K562 (cell line): ENCODE measurements around the gene LBHD1. TPM values are rescaled to one million over a fixed set of nuclear protein-coding genes. Genes with fewer than 3 reads are reported as not detected.

ENCODE experiments used
- ATAC-seq: fragments of 200-7000 bp; cut with Tn5 transposase; 3 replicates; pipeline ENCODE4 v1.9.1; 2020; ENCODE audit warnings: moderate library complexity
- BruUV-seq: library from RNA; stranded (reverse); fragments of 400-500 nt; replicated peaks from 2 replicates; lab custom pipeline; 2021; lab: Mats Ljungman, UMichigan
- CTCF ChIA-PET: fragments of 300-600 bp; formaldehyde crosslinking; extraction: SDS; loops from one replicate; lab custom pipeline; 2021; ENCODE audit warnings: low intra/inter-chr PET ratio; lab: Yijun Ruan, JAX
- POLR2A ChIA-PET: fragments of 300-600, 350-650 bp; sonication (Branson Sonifier 250); formaldehyde crosslinking; extraction: SDS; loops from one replicate; lab custom pipeline; 2021; ENCODE audit warnings: antibody characterized with exemption, inconsistent platforms; lab: Yijun Ruan, JAX
- DNase-seq, 4 experiments: peaks; one replicate each; pipeline versions ENCODE4 v3.0.0 to v3.0.0-alpha.2; 2011 to 2018; ENCODE audit warnings: low spot score in 3 of 4, mixed read lengths in 3 of 4; ENCODE audit errors: extremely low read depth in 1 of 4
- FAIRE-seq: peaks from 2 replicates; lab custom pipeline; 2011; peaks lifted over from hg19 to GRCh38; lab: Jason Lieb, UNC
- H2AFZ ChIP-seq: 2 replicates; pipeline ENCODE4 v1.6.0; 2011; ENCODE audit warnings: low read depth, low read length, control low read depth, inconsistent platforms
- H3K27ac ChIP-seq: fragments of 200-600 bp; 3 replicates; pipeline ENCODE4 v1.8.0; 2011; ENCODE audit warnings: low read depth, mild to moderate bottlenecking, control low read depth, inconsistent platforms, low read length, moderate library complexity, mixed read lengths; ENCODE audit errors: extremely low read depth
- H3K27me3 ChIP-seq, 2 experiments: fragments of 300-600 bp in 1 of 2; 2 replicates in 1 of 2; 3 replicates in 1 of 2; pipeline versions ENCODE4 v1.6.0 to v1.8.0; 2011; ENCODE audit warnings: inconsistent platforms in 2 of 2, low read length in 2 of 2, mild to moderate bottlenecking in 1 of 2, mixed read lengths in 1 of 2, moderate library complexity in 1 of 2; ENCODE audit not compliant: control insufficient read depth in 2 of 2, insufficient read depth in 2 of 2
- H3K36me3 ChIP-seq: fragments of 300-600 bp; 3 replicates; pipeline ENCODE4 v1.8.0; 2011; ENCODE audit warnings: mild to moderate bottlenecking, low read length, inconsistent platforms; ENCODE audit not compliant: control insufficient read depth, insufficient read depth
- H3K4me1 ChIP-seq, 2 experiments: fragments of 200-600 bp in 1 of 2; replicated peaks in 1 of 2; 2 replicates in 1 of 2; 3 replicates in 1 of 2; pipeline versions ENCODE4 v1.5.1 to v1.8.0; 2011; ENCODE audit warnings: inconsistent platforms in 2 of 2, low read length in 2 of 2, mild to moderate bottlenecking in 1 of 2, mixed read lengths in 1 of 2, moderate library complexity in 1 of 2; ENCODE audit not compliant: control insufficient read depth in 2 of 2, insufficient read depth in 2 of 2
- H3K4me2 ChIP-seq: 2 replicates; pipeline ENCODE4 v1.6.1; 2011; ENCODE audit warnings: low read length, control low read depth, inconsistent platforms, mixed read lengths; ENCODE audit not compliant: insufficient read depth
- H3K4me3 ChIP-seq: fragments of 200-600 bp; sonication (generic), shearing (Covaris generic); 2 replicates; pipeline ENCODE4 v1.5.1; 2016; ENCODE audit warnings: control low read depth, inconsistent platforms
- H3K79me2 ChIP-seq: fragments of 200-600 bp; 3 replicates; pipeline ENCODE4 v1.8.0; 2011; ENCODE audit warnings: low read length, inconsistent platforms; ENCODE audit not compliant: control insufficient read depth, insufficient read depth
- H3K9ac ChIP-seq, 2 experiments: 2 replicates each; pipeline versions ENCODE4 v1.6.0 to v1.6.1; 2011; ENCODE audit warnings: low read depth in 2 of 2, low read length in 2 of 2, control low read depth in 1 of 2, inconsistent platforms in 1 of 2, mild to moderate bottlenecking in 1 of 2, mixed read lengths in 1 of 2; ENCODE audit not compliant: insufficient read depth in 1 of 2
- H3K9me1 ChIP-seq: one replicate; pipeline ENCODE4 v1.6.0; 2011; ENCODE audit warnings: inconsistent platforms, mild to moderate bottlenecking, low read length, moderate library complexity; ENCODE audit not compliant: control insufficient read depth, insufficient read depth
- H3K9me3 ChIP-seq: replicated peaks from 2 replicates; pipeline ENCODE4 v1.5.1; 2011; ENCODE audit warnings: low read depth, low read length, inconsistent platforms; ENCODE audit not compliant: control insufficient read depth, insufficient read depth
- H4K20me1 ChIP-seq: replicated peaks from 2 replicates; pipeline ENCODE4 v1.6.1; 2011; ENCODE audit warnings: low read length, inconsistent platforms, mixed read lengths; ENCODE audit not compliant: control insufficient read depth, insufficient read depth
- BCL6 ChIP-seq: fragments of 250-450 bp; sonication (Bioruptor Pico); IDR thresholded peaks from 2 replicates; pipeline ENCODE4 v1.4.0; 2020
- CHAMP1 ChIP-seq: fragments of 450-650 bp; IDR thresholded peaks from 2 replicates; pipeline ENCODE4 v1.6.1; 2016; ENCODE audit warnings: mild to moderate bottlenecking
- EHMT2 ChIP-seq: fragments of 450-650 bp; IDR thresholded peaks from 2 replicates; pipeline ENCODE4 v1.6.1; 2018; ENCODE audit warnings: antibody characterized with exemption
- EP300 ChIP-seq: IDR thresholded peaks from 2 replicates; pipeline ENCODE4 v1.6.1; 2012; ENCODE audit warnings: low read length, improper control_type of control experiment
- ERF ChIP-seq: fragments of 450-650 bp; formaldehyde crosslinking; IDR thresholded peaks from 2 replicates; pipeline ENCODE4 v1.4.0; 2020; ENCODE audit warnings: mild to moderate bottlenecking, mixed read lengths
- HNRNPK ChIP-seq: fragments of 200-400 bp; formaldehyde crosslinking; IDR thresholded peaks from one replicate; pipeline ENCODE4 v1.6.1; 2018; ENCODE audit warnings: mild to moderate bottlenecking, low read depth, low read length; ENCODE audit not compliant: poor library complexity, severe bottlenecking
- ILF3 ChIP-seq: fragments of 450-650 bp; IDR thresholded peaks from 2 replicates; pipeline ENCODE4 v1.6.1; 2018; ENCODE audit warnings: antibody characterized with exemption, mild to moderate bottlenecking, moderate library complexity, borderline replicate concordance
- MTA2 ChIP-seq: fragments of 450-650 bp; IDR thresholded peaks from 2 replicates; pipeline ENCODE4 v1.6.1; 2016; ENCODE audit warnings: low read depth
- POLR2H ChIP-seq: IDR thresholded peaks from 2 replicates; pipeline ENCODE4 v1.6.1; 2016; ENCODE audit warnings: missing genetic modification characterization, low read depth, mild to moderate bottlenecking, control low read depth, missing compliant biosample characterization, moderate library complexity
- SNAPC5 ChIP-seq: fragments of 250-450 bp; sonication (Bioruptor Pico); IDR thresholded peaks from 2 replicates; pipeline ENCODE4 v1.8.0; 2021; ENCODE audit warnings: moderate library complexity, mild to moderate bottlenecking, inconsistent platforms
- SP1 ChIP-seq: sonication (generic); formaldehyde crosslinking; IDR thresholded peaks from 2 replicates; pipeline ENCODE4 v1.8.1; 2022; ENCODE audit warnings: mild to moderate bottlenecking, missing genetic modification reagents
- TCF7L2 ChIP-seq: fragments of 150-350 bp; IDR thresholded peaks from 2 replicates; pipeline ENCODE4 v1.6.1; 2016; ENCODE audit warnings: low read depth, mild to moderate bottlenecking, low read length, moderate library complexity
- ZBTB43 ChIP-seq: sonication (generic); formaldehyde crosslinking; IDR thresholded peaks from 2 replicates; pipeline ENCODE4 v1.8.0; 2023; ENCODE audit warnings: mild to moderate bottlenecking, missing genetic modification reagents
- ZC3H8 ChIP-seq: fragments of 450-650 bp; IDR thresholded peaks from 2 replicates; pipeline ENCODE4 v1.6.1; 2017
- ZMIZ1 ChIP-seq, 2 experiments: fragments of 150-350 bp in 1 of 2; IDR thresholded peaks; 2 replicates each; pipeline ENCODE4 v1.6.1; 2012 to 2016; ENCODE audit warnings: low read depth in 2 of 2, low read length in 2 of 2, mild to moderate bottlenecking in 1 of 2, moderate library complexity in 1 of 2
- ZNF274 ChIP-seq: IDR thresholded peaks from 2 replicates; pipeline ENCODE4 v1.6.1; 2011; ENCODE audit warnings: low read depth, mild to moderate bottlenecking, low read length, moderate library complexity, borderline replicate concordance
- WGBS: fragments of 100-300 bp; shearing (Covaris generic); methylation state at CpG from one replicate; pipeline ENCODE4 v1.1.6; 2016; ENCODE audit warnings: low coverage, mixed read lengths; ENCODE audit not compliant: insufficient coverage; ENCODE audit errors: missing lambda C conversion rate; 5-methylcytosine and 5-hydroxymethylcytosine counted together
- in situ Hi-C: fragments of 300-500 bp; cut with MboI; formaldehyde crosslinking; loops from 4 replicates; pipeline ENCODE4 v1.15.0; 2018; ENCODE audit warnings: inconsistent platforms, mixed read lengths
- intact Hi-C: fragments of 100-400 bp; cut with micrococcal nuclease; formaldehyde crosslinking; loops from 2 replicates; pipeline ENCODE4 v1.14.2; 2022
- polyA plus RNA-seq, 8 experiments: library from polyadenylated mRNA; depleted of rRNA in 4 of 8; stranded (reverse) in 5 of 8; unstranded in 3 of 8; fragments of >200 nt; fragmentation: Nextera tagmentation in 2 of 8; fragmentation: Illumina TruSeq in 1 of 8; extraction: Ambion mirVana in 2 of 8; extraction: Trizol in 1 of 8; gene quantifications; 2 replicates each; pipeline versions ENCODE4 v1.2.1 to v1.2.3, GENCODE V29; 2011 to 2014; ENCODE audit warnings: inconsistent platforms in 1 of 8, missing spikeins in 1 of 8
- total RNA-seq, 7 experiments: library from RNA; depleted of rRNA in 6 of 7; stranded (reverse); fragments of >200 nt in 6 of 7; fragmentation: Illumina TruSeq in 2 of 7; extraction: Trizol in 2 of 7; gene quantifications; 2 replicates each; pipeline versions ENCODE4 v1.2.1 to v1.2.3, GENCODE V29; 2011 to 2021; ENCODE audit warnings: low replicate concordance in 1 of 7

Gene LBHD1
- total and polyA plus RNA-seq, 9 of the 15 experiments (the other 6 are each of a cell fraction or from before 2014, with no cell fraction given): 2.6 to 28.0 (median 12.5) TPM

- Histone ChIP-seq H2AFZ (no peak overlapping the region), H3K4me1 (peaks cover 19 to 24% of the 10 kb centered on the region in 2 experiments; a peak in 4 of 5 replicates), H4K20me1 (peaks cover 4% of the 10 kb centered on the region; the same call in 1 of the 2 replicates), H3K27me3 (no peaks in the 10 kb centered on the region), H3K9me1 (no peaks in the 10 kb centered on the region), H3K4me2 (no peak overlapping the region), H3K4me3 (no peak overlapping the region), H3K9me3 (no peaks in the 10 kb centered on the region), H3K79me2 (peaks cover 20% of the 10 kb centered on the region; the same call in 2 of the 3 replicates), H3K36me3 (peaks cover 95% of the 10 kb centered on the region), H3K27ac (peak overlapping the region; percentile 39; the same call in 2 of the 3 replicates), H3K9ac (no peak overlapping the region)
- CTCF ChIA-PET: interaction anchor here (0.5 kb wide), 1 partner anchor 42 kb away, joined by 3 read pairs; no protein-coding TSS in a partner anchor
- DNase-seq: no peak
- POLR2A ChIA-PET: interaction anchor here (0.6 to 1.5 kb wide), 2 partner anchors 10 to 18 kb away, joined by 3 read pairs; no protein-coding TSS in a partner anchor
- in situ Hi-C loops (no loop called here), intact Hi-C loops (no loop called here)
- FAIRE-seq: no peak
- WGBS: 81% methylated on average over 3 of the region's 3 CpGs
- no TSS peak for BruUV-seq
- no peak for ATAC-seq
- TF ChIP-seq EP300: no peak
- TF ChIP-seq ZMIZ1 (IDR thresholded peaks at IDR 0.05; ENCODE audit: low read depth in 2 of 2, low read length in 2 of 2): no peak
- no peak for TF ChIP-seq HNRNPK
- TF ChIP-seq ZNF274: no peak
- TF ChIP-seq ZBTB43 (CRISPR knock-in tag): no peak
- no peak for TF ChIP-seq BCL6 (CRISPR knock-in tag)
- TF ChIP-seq TCF7L2: no peak
- TF ChIP-seq POLR2H (tag): no peak
- no peak for TF ChIP-seq SP1
- no peak for TF ChIP-seq ERF (CRISPR knock-in tag)
- no peak for TF ChIP-seq CHAMP1
- no peak for TF ChIP-seq SNAPC5
- no peak for TF ChIP-seq ZC3H8
- no peak for TF ChIP-seq EHMT2
- no peak for TF ChIP-seq MTA2
- TF ChIP-seq ILF3: no peak
Measured at GRCh38 chr11:62712861-62713260, 40.8 kb upstream of the LBHD1 start.
